Superior temporal gyrus (tissue), 1 donor: ENCODE measurements around the gene IQCF2.
"Not testable (repeated sequence)": the region's sequence is repeated elsewhere in the genome, so short reads cannot be mapped to it uniquely, and the experiment has no call there.

Experiments
- DNase-seq: peaks from one replicate; pipeline ENCODE4 v3.0.0-alpha.2; 2016; ENCODE audit errors: extremely low spot score

Gene IQCF2

GRCh38 chr3:51876186-51876585, 14.8 kb downstream of the IQCF2 start:
- DNase-seq = no peak

DNA sequence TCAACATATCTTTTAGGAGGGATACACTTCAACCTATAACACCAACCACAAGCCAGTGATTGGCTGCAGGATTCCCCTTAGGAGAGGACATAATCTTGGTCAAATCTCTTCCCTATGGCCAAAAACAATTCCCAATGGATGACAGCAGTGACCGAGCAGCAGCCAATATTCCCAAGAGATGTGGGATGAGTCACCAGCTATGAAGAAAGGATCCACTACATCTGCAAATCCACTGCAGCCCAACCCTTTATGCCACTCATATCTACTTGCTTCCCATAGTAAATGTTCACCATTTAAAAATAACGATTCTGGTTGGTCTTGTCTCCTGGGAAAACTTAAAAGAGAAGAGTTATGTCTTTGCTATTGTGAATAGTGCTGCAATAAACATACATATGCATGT, 18.5 kb downstream of the IQCF2 start:
- DNase-seq = no peak

DNA sequence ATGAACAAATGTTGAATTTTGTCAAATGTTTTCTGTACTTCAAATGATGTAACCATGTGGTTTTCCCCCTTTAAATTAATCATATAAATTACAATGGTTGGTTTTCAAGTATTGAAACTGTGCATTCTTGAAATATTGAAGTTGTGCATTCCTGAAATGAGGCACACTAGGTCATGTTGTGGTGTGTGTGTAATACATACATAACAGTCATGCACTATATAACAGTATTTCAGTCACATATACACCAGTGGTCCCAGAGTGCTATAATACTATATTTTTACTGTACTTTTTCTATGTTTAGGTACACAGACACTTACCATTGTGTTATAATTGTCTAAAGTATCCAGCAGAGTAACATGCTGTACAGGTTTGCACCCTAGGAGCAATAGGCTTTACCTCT, 25.0 kb downstream of the IQCF2 start:
- DNase-seq = no peak

- no peak for DNase-seq
Observed at GRCh38 chr3:51887620-51888019, 26.2 kb downstream of the IQCF2 start.

DNA sequence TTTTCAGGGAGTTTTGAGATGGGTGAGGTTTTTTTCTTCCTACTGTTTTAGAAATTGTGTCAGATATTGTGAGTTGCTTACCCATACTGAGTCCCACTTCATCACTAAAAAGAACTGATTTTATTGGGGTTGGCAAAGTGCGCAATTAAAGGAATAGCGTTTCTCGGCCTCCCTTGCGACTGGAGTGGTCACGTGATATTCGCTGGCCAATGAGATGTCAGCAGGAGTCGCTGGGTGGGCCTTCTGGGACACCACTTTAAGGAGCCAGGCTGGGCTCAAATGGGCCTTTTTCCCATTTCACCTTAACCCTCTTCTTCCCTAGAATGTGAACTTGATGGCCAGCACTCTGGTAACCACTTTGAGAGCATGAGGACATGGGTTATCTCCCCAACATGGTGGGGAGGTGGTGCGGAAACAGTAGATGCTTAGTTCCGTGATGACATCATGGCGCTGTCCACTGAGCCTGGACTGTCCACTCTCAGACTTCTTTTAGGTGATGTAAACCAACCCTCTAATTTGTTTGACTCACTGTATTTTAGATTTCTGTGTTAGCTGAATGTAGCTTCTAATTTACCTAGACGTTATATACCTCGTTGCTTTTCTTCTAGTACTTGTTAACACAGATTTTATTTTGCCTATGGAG, 27.2 kb downstream of the IQCF2 start:
- DNase-seq = no peak

DNA sequence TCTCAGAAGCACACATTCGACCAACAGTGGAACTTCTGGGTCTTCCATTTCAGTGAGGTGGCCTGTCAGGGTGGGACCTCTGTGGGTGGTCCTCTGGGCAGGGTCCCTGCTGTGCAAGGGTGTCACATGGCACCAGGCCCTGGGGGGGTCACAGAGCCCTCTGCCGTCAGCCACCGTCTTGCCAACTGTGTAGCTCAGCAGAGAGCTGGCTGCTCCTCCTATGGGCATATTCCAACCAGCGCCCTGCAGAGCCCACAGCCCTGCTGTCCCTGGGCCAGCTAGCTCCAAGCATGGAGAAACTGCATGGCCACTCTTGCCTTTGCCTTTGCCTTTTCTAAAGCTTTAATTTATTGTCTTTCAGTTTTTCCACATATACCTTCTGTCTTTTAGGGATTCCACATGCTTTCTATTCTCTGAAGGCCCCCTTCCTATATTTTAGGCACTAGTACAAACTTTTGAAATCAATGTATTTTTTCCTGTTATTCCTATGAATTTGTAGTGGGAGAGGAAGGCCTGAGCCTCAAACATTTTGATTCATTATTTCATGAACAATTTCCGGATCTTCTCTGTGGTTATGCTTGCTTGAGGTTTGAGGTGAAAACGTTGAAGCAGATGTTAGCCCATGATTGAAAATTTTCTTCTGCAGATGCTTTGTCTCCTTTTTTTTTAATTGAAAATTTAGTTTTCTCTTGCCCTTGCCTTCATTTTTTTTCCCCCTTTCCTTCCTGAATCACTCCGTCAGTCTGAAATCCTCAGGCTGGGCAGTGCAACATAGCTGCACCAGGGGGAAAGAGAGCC, 30.0 kb downstream of the IQCF2 start:
- no peak for DNase-seq

DNA sequence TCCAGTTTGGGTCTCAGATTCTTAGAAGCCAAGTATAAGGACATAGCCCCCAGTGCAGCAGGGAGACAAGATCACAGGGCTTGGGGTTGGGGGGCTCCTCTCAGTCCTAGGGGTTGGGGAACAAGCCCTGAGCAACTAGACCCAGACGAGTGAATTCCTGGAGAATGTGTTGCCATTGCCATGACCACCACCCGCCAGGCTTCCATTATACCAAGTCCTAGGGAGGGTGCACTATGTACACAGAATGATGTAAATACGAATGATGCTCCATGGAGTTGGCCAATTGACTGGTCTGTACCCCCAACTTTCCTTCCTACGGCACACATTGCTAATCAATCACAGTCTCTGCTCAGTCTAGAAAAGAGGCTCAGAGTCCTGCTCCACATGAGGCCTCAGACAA, 33.0 kb downstream of the IQCF2 start:
- DNase-seq = no peak

DNA sequence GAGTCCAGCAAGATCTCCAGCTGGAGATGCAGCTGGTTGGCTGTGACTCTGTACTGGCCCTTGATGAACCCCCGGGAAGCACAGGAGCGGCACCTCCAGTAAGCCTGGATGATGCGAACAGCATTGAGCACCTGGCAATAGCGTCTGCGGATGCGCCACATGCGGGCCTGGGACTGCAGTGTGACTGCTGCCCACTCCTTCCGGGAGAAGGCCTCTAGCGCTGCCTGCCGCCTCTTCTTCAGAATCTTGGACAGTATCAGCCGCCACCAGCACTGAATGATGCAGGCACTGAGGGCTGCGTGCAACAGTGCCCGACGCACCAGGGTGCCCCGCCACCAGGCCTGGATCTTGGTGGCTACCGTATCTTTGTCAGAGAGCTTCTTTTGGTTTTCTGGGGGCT, 33.5 kb downstream of the IQCF2 start:
- no peak for DNase-seq

DNA sequence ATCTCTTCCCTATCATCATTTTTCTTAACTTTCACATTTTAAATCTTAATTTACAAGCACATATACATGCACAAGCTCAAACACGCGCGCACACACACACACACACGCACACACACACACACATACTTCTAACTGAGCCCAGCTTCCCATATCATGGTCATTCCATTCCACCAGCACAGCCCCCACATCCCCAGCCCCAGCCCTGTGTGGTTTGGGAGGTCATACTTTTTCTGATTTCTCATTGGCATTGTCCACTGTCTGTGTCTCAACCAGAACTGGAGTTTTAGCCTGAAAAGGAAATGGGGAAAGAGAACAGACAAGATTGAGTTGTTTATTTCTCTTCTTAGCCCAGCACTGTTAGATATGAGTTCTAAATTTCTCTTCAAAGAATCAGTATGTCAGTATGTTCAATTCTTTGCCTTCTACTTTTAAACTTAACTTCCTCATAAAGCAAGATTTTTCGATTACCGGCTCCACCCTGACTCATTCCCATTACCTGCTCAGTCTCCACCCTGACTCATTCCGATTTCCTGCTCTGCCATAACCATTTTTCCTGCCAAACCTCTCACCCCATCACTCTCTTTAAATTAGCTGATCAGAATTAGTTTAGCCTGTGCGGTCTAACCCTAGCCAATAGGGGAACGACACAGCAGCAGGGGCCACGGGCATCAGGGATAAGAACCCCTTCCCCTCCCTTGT, 35.3 kb downstream of the IQCF2 start:
- no peak for DNase-seq

GRCh38 chr3:51897391-51897790, 36.0 kb downstream of the IQCF2 start:
- no peak for DNase-seq

DNA sequence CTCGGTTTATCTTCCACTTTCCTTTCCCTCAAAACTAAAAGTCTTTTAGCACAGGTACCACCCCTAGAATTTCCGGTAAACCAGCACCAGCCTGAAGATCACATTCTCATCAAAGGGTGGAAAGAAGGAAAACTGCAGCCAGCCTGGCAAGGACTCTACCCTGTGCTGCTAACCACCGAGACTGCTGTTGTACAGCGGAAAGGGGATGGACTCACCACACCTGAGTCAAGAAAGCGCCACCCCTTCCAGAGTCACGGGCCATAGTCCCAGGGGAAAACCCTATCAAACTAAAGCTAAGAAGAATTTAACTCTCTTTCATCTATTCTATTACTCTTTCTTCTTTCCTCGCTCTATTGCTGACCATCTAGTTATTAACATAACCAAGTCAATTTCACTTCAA, 38.6 kb downstream of the IQCF2 start:
- not testable (repeated sequence) for DNase-seq

DNA sequence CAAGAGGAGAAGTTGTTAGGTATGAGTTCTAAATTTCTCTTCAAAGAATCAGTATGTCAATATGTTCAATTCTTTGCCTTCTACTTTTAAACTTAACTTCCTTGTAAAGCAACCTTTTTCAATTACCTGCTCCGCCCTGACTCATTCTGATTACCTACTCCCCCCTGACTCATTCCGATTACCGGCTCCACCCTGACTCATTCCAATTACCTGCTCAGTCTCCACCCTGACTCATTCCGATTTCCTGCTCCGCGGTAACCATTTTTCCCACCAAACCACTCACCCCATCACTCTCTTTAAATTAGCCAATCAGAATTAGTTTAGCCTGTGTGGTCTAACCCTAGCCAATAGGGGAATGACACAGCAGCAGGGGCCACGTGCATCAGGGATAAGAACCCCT, 40.9 kb downstream of the IQCF2 start:
- not testable (repeated sequence) for DNase-seq

- no peak for DNase-seq
Observed at GRCh38 chr3:51904034-51904823, 42.8 kb downstream of the IQCF2 start.

DNA sequence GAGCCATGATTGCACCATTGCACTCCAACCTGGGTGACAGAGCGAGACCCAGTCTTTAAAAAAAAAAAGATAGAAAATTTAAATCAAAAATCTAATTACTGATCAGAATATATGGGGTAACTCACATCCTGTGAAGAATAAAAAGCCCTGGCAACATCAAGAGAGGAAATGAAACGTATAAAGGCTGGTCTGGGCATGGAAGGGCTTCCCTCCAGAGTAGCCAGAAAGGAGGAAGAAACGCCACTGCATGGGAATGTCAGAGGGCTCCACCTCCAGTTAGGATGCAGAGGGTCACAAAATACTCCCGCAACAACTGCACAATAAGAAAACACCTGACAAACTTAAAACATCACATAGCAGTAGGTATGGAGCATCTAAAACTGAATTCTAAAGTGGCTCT, 46.6 kb downstream of the IQCF2 start:
- no peak for DNase-seq
